SK-N-SH treated with all-trans-retinoic acid at 6 μM for 48 hours (cell line): ENCODE data around the gene SMAD3.

Experiments
- ZFP30 ChIP-seq: fragments of 450-650 bp; formaldehyde crosslinking; IDR thresholded peaks from 2 replicates; pipeline ENCODE4 v1.5.0; 2022; ENCODE audit warnings: mild to moderate bottlenecking, moderate library complexity
- ZNF8 ChIP-seq: fragments of 450-650 bp; formaldehyde crosslinking; IDR thresholded peaks from 2 replicates; pipeline ENCODE4 v1.5.0; 2020; ENCODE audit warnings: mild to moderate bottlenecking, moderate library complexity

DNA sequence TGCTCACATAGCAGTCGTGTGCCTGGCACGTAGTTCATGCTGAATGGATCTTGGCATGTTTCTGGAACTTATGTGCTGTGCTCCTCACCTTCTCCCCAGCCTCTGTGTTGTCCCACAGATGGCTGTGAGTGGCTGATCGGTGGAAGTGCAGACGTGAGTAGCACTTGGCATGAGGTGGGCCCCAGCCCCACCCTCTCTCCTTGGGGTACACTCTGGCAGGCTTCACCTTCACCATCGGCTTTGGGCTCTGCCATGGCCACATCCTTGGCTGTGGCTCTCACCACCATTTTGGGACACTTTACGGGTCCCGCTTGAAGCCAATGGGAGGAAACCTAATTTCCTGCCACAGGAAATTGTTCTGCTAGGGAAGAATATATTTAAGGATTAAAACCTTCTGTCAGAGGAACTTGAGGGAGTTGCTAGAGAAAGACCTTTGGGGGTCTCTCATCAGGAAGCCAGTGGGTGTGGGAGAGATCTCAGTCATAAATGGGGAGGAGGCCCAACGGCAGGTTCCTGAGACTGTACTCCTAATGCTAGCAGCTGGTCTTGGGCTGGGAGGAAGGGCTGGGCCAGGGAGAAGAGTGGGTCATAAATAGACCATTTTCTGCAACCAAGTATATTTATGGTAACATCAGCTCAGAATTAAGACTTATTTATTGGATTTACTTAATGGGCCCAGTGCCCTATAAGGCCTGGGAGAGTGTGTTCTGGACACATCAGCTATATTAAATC, 92.3 kb downstream of the SMAD3 start:
- TF ChIP-seq ZNF8: no peak
- TF ChIP-seq ZFP30 (CRISPR knock-in tag): no peak
